ENCODE data around the gene SPACA5B. TPM values are rescaled to one million over a fixed set of nuclear protein-coding genes. Genes with fewer than 3 reads are reported as not detected.
"Not testable (repeated sequence)": the region's sequence is repeated elsewhere in the genome, so short reads cannot be mapped to it uniquely, and the experiment has no call there.

The SPACA5B gene
- total and polyA plus RNA-seq, 2 donors, result not detected

- H3K27me3 ChIP-seq (ENCODE audit: control insufficient read depth in 2 of 2, insufficient read depth in 1 of 2, low read length in 1 of 2); H3K9me3 ChIP-seq (ENCODE audit: control insufficient read depth in 2 of 2, insufficient read depth in 1 of 2, low read length in 1 of 2); H3K36me3 ChIP-seq (ENCODE audit: control insufficient read depth in 2 of 2, insufficient read depth in 2 of 2, low read length in 1 of 2); H3K4me3 ChIP-seq (ENCODE audit: low read length in 2 of 2); H3K4me1 ChIP-seq (ENCODE audit: control insufficient read depth in 2 of 2, insufficient read depth in 2 of 2, low read length in 2 of 2); H3K27ac ChIP-seq (ENCODE audit: low read depth in 1 of 2, low read length in 1 of 2); DNase-seq (ENCODE audit: low read depth in 6 of 9, low spot score in 9 of 9): not testable (repeated sequence)
- WGBS, result 92% methylated on average over 10 of the region's 10 CpGs
Measured at GRCh38 chrX:48125286-48125685, 5.1 kb upstream of the SPACA5B start.

DNA sequence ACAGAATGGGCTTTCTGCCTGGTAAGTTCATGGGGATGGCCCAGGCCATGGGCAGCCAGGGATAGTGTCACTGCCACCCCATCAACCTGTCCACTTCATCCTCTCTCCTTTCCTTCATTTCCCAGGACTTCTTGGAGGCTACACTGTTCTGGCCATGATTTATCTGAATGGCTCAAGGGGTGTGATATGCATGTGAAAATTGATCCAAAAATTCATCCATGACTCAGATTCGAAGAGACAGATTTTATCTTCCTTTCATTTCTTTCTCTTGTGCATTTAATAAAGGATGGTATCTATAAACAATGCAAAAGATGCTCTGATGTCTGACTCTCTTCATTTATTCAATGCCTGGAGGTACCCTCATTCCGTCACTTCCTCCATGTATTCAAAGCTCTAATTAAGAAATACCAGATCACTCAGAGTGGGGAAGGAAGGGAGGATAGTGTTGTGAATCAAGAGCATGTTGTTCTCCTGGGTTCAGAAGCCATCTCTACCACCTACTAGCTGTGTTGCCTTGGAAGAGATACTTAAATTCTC is 1.9 kb downstream of the SPACA5B start:
- not testable (repeated sequence) for H3K4me3 ChIP-seq (ENCODE audit: low read length in 2 of 2); H3K9me3 ChIP-seq (ENCODE audit: control insufficient read depth in 2 of 2, insufficient read depth in 1 of 2, low read length in 1 of 2); H3K27me3 ChIP-seq (ENCODE audit: control insufficient read depth in 2 of 2, insufficient read depth in 1 of 2, low read length in 1 of 2); H3K4me1 ChIP-seq (ENCODE audit: control insufficient read depth in 2 of 2, insufficient read depth in 2 of 2, low read length in 2 of 2); H3K27ac ChIP-seq (ENCODE audit: low read depth in 1 of 2, low read length in 1 of 2); DNase-seq (ENCODE audit: low read depth in 6 of 9, low spot score in 9 of 9); H3K36me3 ChIP-seq (ENCODE audit: control insufficient read depth in 2 of 2, insufficient read depth in 2 of 2, low read length in 1 of 2)
- whole genome bisulfite sequencing, result no CpG with 5 or more reads among the region's 2 CpGs

DNA sequence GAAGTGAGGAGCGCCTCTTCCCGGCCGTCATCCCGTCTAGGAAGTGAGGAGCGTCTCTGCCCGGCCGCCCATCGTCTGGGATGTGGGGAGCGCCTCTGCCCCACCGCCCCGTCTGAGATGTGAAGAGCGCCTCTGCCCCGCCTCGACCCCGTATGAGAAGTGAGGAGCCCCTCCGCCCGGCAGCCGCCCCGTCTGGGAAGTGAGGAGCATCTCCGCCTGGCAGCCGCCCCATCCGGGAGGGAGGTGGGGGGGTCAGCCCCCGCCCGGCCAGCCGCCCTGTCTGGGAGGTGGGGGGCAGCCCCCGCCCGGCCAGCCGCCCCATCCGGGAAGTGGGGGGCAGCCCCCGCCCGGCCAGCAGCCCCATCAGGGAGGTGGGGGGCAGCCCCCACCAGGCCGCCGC is 8.7 kb downstream of the SPACA5B start:
- not testable (repeated sequence) for DNase-seq (ENCODE audit: low read depth in 6 of 9, low spot score in 9 of 9); H3K36me3 ChIP-seq (ENCODE audit: control insufficient read depth in 2 of 2, insufficient read depth in 2 of 2, low read length in 1 of 2); H3K27ac ChIP-seq (ENCODE audit: low read depth in 1 of 2, low read length in 1 of 2); H3K4me1 ChIP-seq (ENCODE audit: control insufficient read depth in 2 of 2, insufficient read depth in 2 of 2, low read length in 2 of 2); H3K4me3 ChIP-seq (ENCODE audit: low read length in 2 of 2); H3K9me3 ChIP-seq (ENCODE audit: control insufficient read depth in 2 of 2, insufficient read depth in 1 of 2, low read length in 1 of 2); H3K27me3 ChIP-seq (ENCODE audit: control insufficient read depth in 2 of 2, insufficient read depth in 1 of 2, low read length in 1 of 2)
- 98% methylated on average over 24 of the region's 33 CpGs for WGBS

DNA sequence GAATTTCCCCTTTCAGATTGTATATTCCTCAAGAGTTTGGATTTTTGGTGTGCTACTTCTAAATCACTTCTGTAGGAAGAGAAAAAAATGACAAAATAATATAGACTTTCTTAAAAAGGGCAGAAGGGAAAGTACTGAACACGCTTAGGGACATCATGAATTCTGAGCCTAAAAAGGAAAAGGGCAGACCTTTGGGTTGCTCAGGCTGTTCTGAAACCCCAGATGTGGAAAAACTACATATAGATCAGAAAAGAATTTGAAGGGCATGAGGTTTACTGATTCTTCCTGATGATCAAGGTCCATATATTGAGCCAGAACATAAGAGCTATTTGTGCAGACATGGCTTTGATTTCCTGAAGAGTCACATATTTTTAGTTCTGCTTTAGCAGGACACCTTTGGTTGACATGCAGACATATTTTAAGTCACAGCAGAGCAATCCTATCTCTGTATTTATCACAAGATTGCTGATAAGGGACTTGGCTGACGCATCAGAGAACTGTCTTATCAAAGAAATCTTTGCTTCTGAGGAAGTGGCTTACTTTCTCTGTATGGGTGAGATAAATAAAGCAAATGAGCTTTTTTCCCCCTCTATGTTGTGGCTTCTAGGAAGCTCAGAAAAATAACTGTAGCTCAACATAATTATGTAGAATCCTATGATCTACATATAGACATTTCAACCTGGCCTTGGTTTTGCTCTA is 11.5 kb downstream of the SPACA5B start:
- H3K36me3 ChIP-seq (ENCODE audit: control insufficient read depth in 2 of 2, insufficient read depth in 2 of 2, low read length in 1 of 2); H3K9me3 ChIP-seq (ENCODE audit: control insufficient read depth in 2 of 2, insufficient read depth in 1 of 2, low read length in 1 of 2); DNase-seq (ENCODE audit: low read depth in 6 of 9, low spot score in 9 of 9); H3K27me3 ChIP-seq (ENCODE audit: control insufficient read depth in 2 of 2, insufficient read depth in 1 of 2, low read length in 1 of 2); H3K4me3 ChIP-seq (ENCODE audit: low read length in 2 of 2); H3K4me1 ChIP-seq (ENCODE audit: control insufficient read depth in 2 of 2, insufficient read depth in 2 of 2, low read length in 2 of 2); H3K27ac ChIP-seq (ENCODE audit: low read depth in 1 of 2, low read length in 1 of 2): not testable (repeated sequence)
- 75% methylated on average over 1 of the region's 2 CpGs for WGBS

- not testable (repeated sequence) for DNase-seq (ENCODE audit: low read depth in 6 of 9, low spot score in 9 of 9); H3K36me3 ChIP-seq (ENCODE audit: control insufficient read depth in 2 of 2, insufficient read depth in 2 of 2, low read length in 1 of 2)
- WGBS, result 70% methylated on average over 11 of the region's 11 CpGs
Measured at GRCh38 chrX:48142697-48143096, 12.3 kb downstream of the SPACA5B start.

DNA sequence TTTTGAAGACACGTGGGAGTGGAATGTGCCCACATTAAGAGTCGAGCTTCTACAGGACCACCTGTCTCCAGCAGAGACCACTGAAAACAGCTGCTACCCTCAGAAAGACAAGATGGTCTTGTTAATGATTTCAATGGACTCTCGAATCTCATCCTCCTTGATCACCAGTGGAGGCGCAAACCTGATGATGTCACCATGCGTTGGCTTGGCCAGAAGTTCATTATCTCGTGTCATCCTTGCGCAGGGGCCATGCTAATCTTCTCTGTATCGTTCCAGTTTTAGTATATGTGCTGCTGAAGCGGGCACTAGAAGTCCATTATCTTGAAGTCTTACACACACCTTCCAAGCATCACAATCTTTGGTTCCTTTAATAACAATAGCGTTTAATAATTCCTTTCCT is 23.3 kb downstream of the SPACA5B start:
- Histone ChIP-seq H3K27me3 (ENCODE audit: control insufficient read depth in 2 of 2, insufficient read depth in 1 of 2, low read length in 1 of 2) (no peaks in the 10 kb centered on the region), H3K9me3 (ENCODE audit: control insufficient read depth in 2 of 2, insufficient read depth in 1 of 2, low read length in 1 of 2) (no peaks in the 10 kb centered on the region), H3K36me3 (ENCODE audit: control insufficient read depth in 2 of 2, insufficient read depth in 2 of 2, low read length in 1 of 2) (no peaks in the 10 kb centered on the region), H3K4me1 (ENCODE audit: control insufficient read depth in 2 of 2, insufficient read depth in 2 of 2, low read length in 2 of 2) (no peaks in the 10 kb centered on the region), H3K4me3 (ENCODE audit: low read length in 2 of 2) (no peak overlapping the region), H3K27ac (ENCODE audit: low read depth in 1 of 2, low read length in 1 of 2) (no peak overlapping the region)
- no peak for DNase-seq (ENCODE audit: low read depth in 6 of 9, low spot score in 9 of 9)
- 95% methylated on average over 10 of the region's 10 CpGs for WGBS

More at GRCh38 chrX:48142697-48143096, 12.3 kb downstream of the SPACA5B start:
- not testable (repeated sequence) for H3K4me1 ChIP-seq (ENCODE audit: control insufficient read depth in 2 of 2, insufficient read depth in 2 of 2, low read length in 2 of 2); H3K4me3 ChIP-seq (ENCODE audit: low read length in 2 of 2); H3K27me3 ChIP-seq (ENCODE audit: control insufficient read depth in 2 of 2, insufficient read depth in 1 of 2, low read length in 1 of 2); H3K27ac ChIP-seq (ENCODE audit: low read depth in 1 of 2, low read length in 1 of 2); H3K9me3 ChIP-seq (ENCODE audit: control insufficient read depth in 2 of 2, insufficient read depth in 1 of 2, low read length in 1 of 2)

DNA sequence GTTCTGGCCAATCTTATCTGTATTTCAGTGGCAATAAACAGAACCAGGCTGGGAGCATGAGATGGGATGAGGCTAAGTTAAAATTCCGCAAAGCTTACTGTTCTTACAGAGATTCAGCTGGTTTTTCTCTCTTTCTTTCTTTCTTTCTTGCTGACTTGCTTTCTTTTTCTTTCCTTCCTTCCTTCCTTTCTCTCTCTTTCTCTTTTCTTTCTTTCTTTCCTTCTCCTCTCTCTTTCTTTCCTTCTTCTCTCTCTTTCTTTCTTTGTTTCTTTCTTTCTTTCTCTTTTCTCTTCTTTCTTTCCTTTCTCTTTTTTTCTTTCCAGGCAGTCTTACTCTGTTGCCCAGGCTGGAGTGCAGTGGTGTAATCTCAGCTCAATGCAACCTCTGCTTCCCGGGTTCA is 24.4 kb downstream of the SPACA5B start:
- no peak overlapping the region for H3K4me3 ChIP-seq (ENCODE audit: low read length in 2 of 2)
- 93% methylated on average over 2 of the region's 2 CpGs for whole genome bisulfite sequencing
- no peaks in the 10 kb centered on the region for H3K36me3 ChIP-seq (ENCODE audit: control insufficient read depth in 2 of 2, insufficient read depth in 2 of 2, low read length in 1 of 2)
- H3K4me1 ChIP-seq (ENCODE audit: control insufficient read depth in 2 of 2, insufficient read depth in 2 of 2, low read length in 2 of 2), result no peaks in the 10 kb centered on the region
- no peak overlapping the region for H3K27ac ChIP-seq (ENCODE audit: low read depth in 1 of 2, low read length in 1 of 2)
- DNase-seq (ENCODE audit: low read depth in 6 of 9, low spot score in 9 of 9), result no peak
- H3K27me3 ChIP-seq (ENCODE audit: control insufficient read depth in 2 of 2, insufficient read depth in 1 of 2, low read length in 1 of 2), result no peaks in the 10 kb centered on the region
- H3K9me3 ChIP-seq (ENCODE audit: control insufficient read depth in 2 of 2, insufficient read depth in 1 of 2, low read length in 1 of 2), result no peaks in the 10 kb centered on the region

DNA sequence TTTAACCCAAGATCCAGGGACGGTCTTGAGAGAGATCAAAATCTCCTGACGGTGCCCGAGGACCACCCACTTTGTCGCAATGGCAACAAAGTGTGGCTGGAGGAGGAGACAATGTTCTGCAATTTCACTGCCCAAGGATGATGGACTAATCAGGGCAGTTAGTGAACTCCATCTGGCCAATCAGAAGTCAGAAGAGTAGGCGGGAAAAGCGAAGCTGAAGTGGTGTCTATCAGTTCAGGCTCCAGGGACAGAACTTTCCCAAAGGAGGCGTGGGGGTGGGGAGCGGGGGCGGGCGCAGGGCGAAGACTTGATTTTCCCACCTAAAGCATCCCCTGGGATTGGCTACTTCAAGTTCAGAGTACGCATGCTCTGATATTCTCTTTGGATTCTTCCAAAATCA is 25.6 kb downstream of the SPACA5B start:
- H3K4me3 ChIP-seq (ENCODE audit: low read length in 2 of 2), result no peak overlapping the region
- no peaks in the 10 kb centered on the region for H3K27me3 ChIP-seq (ENCODE audit: control insufficient read depth in 2 of 2, insufficient read depth in 1 of 2, low read length in 1 of 2)
- H3K4me1 ChIP-seq (ENCODE audit: control insufficient read depth in 2 of 2, insufficient read depth in 2 of 2, low read length in 2 of 2), result no peaks in the 10 kb centered on the region
- no peak for DNase-seq (ENCODE audit: low read depth in 6 of 9, low spot score in 9 of 9)
- whole genome bisulfite sequencing, result 93% methylated on average over 12 of the region's 12 CpGs
- no peak overlapping the region for H3K27ac ChIP-seq (ENCODE audit: low read depth in 1 of 2, low read length in 1 of 2)
- no peaks in the 10 kb centered on the region for H3K9me3 ChIP-seq (ENCODE audit: control insufficient read depth in 2 of 2, insufficient read depth in 1 of 2, low read length in 1 of 2)
- H3K36me3 ChIP-seq (ENCODE audit: control insufficient read depth in 2 of 2, insufficient read depth in 2 of 2, low read length in 1 of 2), result no peaks in the 10 kb centered on the region

DNA sequence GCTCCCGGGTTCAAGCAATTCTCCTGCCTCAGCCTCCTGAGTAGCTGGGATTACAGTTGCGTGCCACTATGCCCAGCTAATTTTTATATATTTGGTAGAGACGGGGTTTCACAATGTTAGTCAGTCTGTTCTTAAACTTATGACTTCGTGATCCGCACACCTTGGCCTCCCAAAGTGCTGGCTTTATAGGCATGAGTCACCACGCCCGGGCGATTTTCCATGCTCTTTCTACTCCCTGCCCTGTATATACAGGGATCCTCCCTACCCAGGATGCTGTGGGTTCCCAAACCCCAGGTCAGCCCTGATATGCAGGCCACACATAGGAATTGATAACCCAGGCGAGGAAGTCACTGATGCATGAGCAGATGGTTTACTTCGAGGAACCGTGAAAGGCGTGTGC is 34.8 kb downstream of the SPACA5B start:
- no peaks in the 10 kb centered on the region for H3K4me1 ChIP-seq (ENCODE audit: control insufficient read depth in 2 of 2, insufficient read depth in 2 of 2, low read length in 2 of 2)
- DNase-seq (ENCODE audit: low read depth in 6 of 9, low spot score in 9 of 9), result no peak
- H3K27ac ChIP-seq (ENCODE audit: low read depth in 1 of 2, low read length in 1 of 2), result no peak overlapping the region
- H3K4me3 ChIP-seq (ENCODE audit: low read length in 2 of 2), result no peak overlapping the region
- no peaks in the 10 kb centered on the region for H3K36me3 ChIP-seq (ENCODE audit: control insufficient read depth in 2 of 2, insufficient read depth in 2 of 2, low read length in 1 of 2)
- H3K9me3 ChIP-seq (ENCODE audit: control insufficient read depth in 2 of 2, insufficient read depth in 1 of 2, low read length in 1 of 2), result no peaks in the 10 kb centered on the region
- H3K27me3 ChIP-seq (ENCODE audit: control insufficient read depth in 2 of 2, insufficient read depth in 1 of 2, low read length in 1 of 2), result no peaks in the 10 kb centered on the region
- 95% methylated on average over 12 of the region's 12 CpGs for WGBS

Measured in thymus (tissue), 11 donors.